GM19023 (cell line): Measurements from ENCODE around the gene USP48.

Source experiments
- ATAC-seq: cut with Tn5 transposase; IDR thresholded peaks from one replicate; pipeline ENCODE4 v1.9.1; 2021; ENCODE audit warnings: mild to moderate bottlenecking, moderate library complexity; ENCODE audit not compliant: unreplicated experiment

USP48 gene

GRCh38 chr1:21670956-21671902 lies 111.7 kb downstream of the USP48 start:
- no peak for ATAC-seq

GRCh38 chr1:21670059-21670881 lies 112.7 kb downstream of the USP48 start:
- no peak for ATAC-seq

GRCh38 chr1:21669258-21670058 lies 113.5 kb downstream of the USP48 start, which contains the start of gene RAP1GAP:
Gene RAP1GAP (minus strand): TSS chr1:21669357. CDS start chr1:21620032, 49,325 bp downstream.
- no peak for ATAC-seq

GRCh38 chr1:21668951-21669257 lies 114.0 kb downstream of the USP48 start:
- no peak for ATAC-seq

GRCh38 chr1:21668232-21668950 lies 114.6 kb downstream of the USP48 start:
- ATAC-seq = no peak

- no peak for ATAC-seq
Observed at GRCh38 chr1:21667348-21668231, 115.4 kb downstream of the USP48 start.

GRCh38 chr1:21666576-21667320 lies 116.2 kb downstream of the USP48 start:
- ATAC-seq = no peak

- ATAC-seq = no peak
Observed at GRCh38 chr1:21665711-21666575, 117.0 kb downstream of the USP48 start.

GRCh38 chr1:21664806-21665588 lies 118.0 kb downstream of the USP48 start:
- no peak for ATAC-seq

- ATAC-seq = no peak
Observed at GRCh38 chr1:21663951-21664805, 118.8 kb downstream of the USP48 start.

GRCh38 chr1:21663248-21663950 lies 119.5 kb downstream of the USP48 start:
- no peak for ATAC-seq

GRCh38 chr1:21662426-21663247 lies 120.3 kb downstream of the USP48 start:
- ATAC-seq = no peak

- ATAC-seq = no peak
Observed at GRCh38 chr1:21661886-21662285, 121.1 kb downstream of the USP48 start.

GRCh38 chr1:21659924-21660326 lies 123.0 kb downstream of the USP48 start:
- ATAC-seq = no peak
